Measurements from ENCODE around the gene NMBR.
A peak's percentile ranks its signal among the peaks of the same experiment; 100 is the strongest.
"Not testable (repeated sequence)": the region's sequence is repeated elsewhere in the genome, so short reads cannot be mapped to it uniquely, and the experiment has no call there.

NMBR gene

DNA sequence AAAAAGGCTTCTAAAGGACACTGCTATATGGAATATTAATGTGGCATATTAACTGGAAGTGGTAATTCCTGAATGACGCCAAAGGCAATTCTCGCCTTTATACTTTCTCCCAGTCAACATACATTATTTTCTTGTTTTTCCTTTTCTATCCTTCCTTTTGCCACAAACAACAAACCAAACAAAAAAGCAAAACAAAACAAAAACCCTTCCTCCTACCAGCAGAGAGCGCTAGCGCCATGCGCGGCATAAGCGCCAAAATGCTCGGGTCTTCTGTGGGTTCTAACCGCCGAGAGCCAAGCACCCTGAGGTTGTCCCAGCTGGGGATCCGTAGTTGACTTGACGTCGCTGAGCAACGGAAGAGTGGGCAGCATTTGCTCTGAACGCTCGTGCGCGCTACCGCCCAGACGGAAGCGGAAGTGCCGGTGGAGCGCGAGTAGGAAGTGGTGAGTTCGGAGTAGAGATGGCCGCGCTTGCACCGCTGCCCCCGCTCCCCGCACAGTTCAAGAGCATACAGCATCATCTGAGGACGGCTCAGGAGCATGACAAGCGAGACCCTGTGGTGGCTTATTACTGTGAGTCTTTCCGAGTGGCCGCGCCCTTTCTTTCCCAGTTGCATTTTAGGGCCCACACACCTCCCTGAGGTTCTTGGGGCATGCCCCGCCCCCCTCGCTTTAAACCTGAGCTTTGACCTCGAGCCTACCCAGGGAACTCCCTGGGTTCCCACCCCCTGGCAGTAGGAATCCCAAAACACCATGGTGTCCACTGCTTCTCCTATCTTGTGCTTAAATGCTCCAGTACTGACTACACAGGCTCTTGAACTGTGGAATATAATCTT is at the start of gene NMBR, which contains the start of gene VTA1:
TSS of gene NMBR (minus strand) at position 295 of the 835 bp plus-strand sequence. CDS start 58,464 bp downstream, outside the sequence.
TSS of gene VTA1 (plus strand) at position 436 of the 835 bp plus-strand sequence. CDS start at position 461, 25 bp downstream.
- Mint-ChIP-seq H3K4me1 (ENCODE audit: low read depth) (peaks cover 26% of the 10 kb centered on the region), H3K36me3 (ENCODE audit: low read depth) (peaks cover 10% of the 10 kb centered on the region), H3K27ac (peak within 1 kb of the TSS; percentile 87), H3K4me3 (peak within 1 kb of the TSS; percentile 97), H3K9me3 (no peaks in the 10 kb centered on the region), H3K27me3 (ENCODE audit: low read depth) (no peaks in the 10 kb centered on the region)
- peak; percentile 97 for DNase-seq (ENCODE audit: low spot score)

DNA sequence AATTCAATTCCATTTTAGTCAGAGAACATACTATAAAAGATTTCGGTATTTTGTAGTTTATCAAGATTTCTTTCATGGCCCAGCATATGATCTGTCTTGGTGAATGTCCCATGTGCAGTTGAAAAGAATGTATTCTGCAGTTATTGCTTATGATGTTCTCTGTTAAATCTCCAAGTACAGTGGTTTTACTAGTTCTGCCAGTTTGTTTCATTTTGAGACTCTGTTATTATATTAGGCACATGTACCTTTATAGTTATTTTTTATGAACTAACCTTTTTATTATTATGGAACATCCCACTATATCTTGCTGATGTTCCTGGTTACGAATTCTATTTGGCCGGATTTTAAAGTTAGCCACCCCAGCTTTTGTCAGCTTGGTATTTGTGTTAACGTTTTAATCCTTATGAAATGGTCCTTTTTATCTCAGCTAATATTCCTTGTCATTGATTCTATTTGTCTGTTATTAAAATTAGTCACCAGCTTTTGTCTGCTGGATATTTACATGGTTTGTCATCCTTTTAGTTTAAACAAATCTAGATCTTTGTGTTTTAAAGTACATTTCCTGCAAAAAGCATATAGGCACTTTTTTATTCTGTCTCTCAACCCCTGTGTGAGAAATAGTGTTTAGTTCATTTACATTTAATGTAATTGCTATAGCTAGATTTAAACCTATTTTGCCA is 49.1 kb upstream of the NMBR start:
- Mint-ChIP-seq H3K27ac (no peak overlapping the region), H3K27me3 (ENCODE audit: low read depth) (no peaks in the 10 kb centered on the region), H3K4me1 (ENCODE audit: low read depth) (peaks cover 10% of the 10 kb centered on the region), H3K36me3 (ENCODE audit: low read depth) (peaks cover 19% of the 10 kb centered on the region), H3K9me3 (no peaks in the 10 kb centered on the region), H3K4me3 (no peak overlapping the region)
- no peak for DNase-seq (ENCODE audit: low spot score)

DNA sequence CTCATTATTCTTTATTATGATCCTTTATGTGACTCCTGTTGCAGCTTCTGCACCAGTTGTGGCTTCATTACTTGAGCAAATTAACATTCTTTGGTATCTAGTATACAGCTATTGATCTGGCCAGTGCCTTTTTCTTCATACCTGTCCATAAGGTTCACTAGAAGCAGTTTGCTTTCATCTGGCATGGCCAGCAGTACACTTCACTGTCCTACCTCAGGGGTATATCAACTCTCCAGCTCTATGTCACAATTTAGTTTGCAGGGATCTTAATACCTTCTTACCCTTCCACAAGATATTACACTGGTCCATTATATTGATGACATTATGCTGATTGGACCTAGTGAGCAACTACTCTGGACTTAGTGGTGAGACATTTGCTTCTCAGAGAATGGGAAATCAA is 46.7 kb upstream of the NMBR start:
- peaks cover 10% of the 10 kb centered on the region for H3K4me1 Mint-ChIP-seq (ENCODE audit: low read depth)
- no peaks in the 10 kb centered on the region for H3K9me3 Mint-ChIP-seq
- no peaks in the 10 kb centered on the region for H3K27me3 Mint-ChIP-seq (ENCODE audit: low read depth)
- no peak for DNase-seq (ENCODE audit: low spot score)
- H3K36me3 Mint-ChIP-seq (ENCODE audit: low read depth): peaks cover 17% of the 10 kb centered on the region
- no peak overlapping the region for H3K4me3 Mint-ChIP-seq
- H3K27ac Mint-ChIP-seq: no peak overlapping the region

- Mint-ChIP-seq H3K4me3 (no peak overlapping the region), H3K27me3 (ENCODE audit: low read depth) (no peaks in the 10 kb centered on the region), H3K36me3 (ENCODE audit: low read depth) (peaks cover 14% of the 10 kb centered on the region), H3K4me1 (ENCODE audit: low read depth) (peaks cover 10% of the 10 kb centered on the region), H3K9me3 (no peaks in the 10 kb centered on the region), H3K27ac (no peak overlapping the region)
- DNase-seq (ENCODE audit: low spot score): no peak
Observed at GRCh38 chr6:142192343-142192742, 45.4 kb upstream of the NMBR start.

GRCh38 chr6:142189057-142189456 is 42.1 kb upstream of the NMBR start:
- Mint-ChIP-seq H3K4me3 (no peak overlapping the region), H3K36me3 (ENCODE audit: low read depth) (peaks cover 10% of the 10 kb centered on the region), H3K27ac (no peak overlapping the region), H3K9me3 (no peaks in the 10 kb centered on the region), H3K4me1 (ENCODE audit: low read depth) (peaks cover 3% of the 10 kb centered on the region), H3K27me3 (ENCODE audit: low read depth) (no peaks in the 10 kb centered on the region)
- DNase-seq (ENCODE audit: low spot score): no peak

DNA sequence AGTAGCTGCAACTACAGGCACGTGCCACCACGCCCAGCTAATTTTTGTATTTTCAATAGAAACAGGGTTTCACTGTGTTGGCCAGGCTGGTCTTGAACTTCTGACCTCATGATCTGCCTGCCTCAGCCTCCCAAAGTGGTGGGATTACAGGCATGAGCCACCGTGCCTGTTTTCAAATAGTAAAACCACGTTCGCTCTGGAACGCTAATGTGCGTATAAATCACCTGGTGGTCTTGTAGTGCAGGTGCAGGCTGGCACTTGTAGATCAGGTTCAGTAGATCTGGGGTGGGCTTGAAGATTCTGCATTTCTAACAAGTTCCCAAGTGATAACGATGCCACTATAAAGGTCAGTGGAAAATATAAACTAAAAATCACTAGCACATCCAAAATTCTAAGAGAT is 41.4 kb upstream of the NMBR start:
- not testable (repeated sequence) for DNase-seq (ENCODE audit: low spot score); H3K4me3 Mint-ChIP-seq; H3K36me3 Mint-ChIP-seq (ENCODE audit: low read depth); H3K27me3 Mint-ChIP-seq (ENCODE audit: low read depth); H3K4me1 Mint-ChIP-seq (ENCODE audit: low read depth); H3K9me3 Mint-ChIP-seq; H3K27ac Mint-ChIP-seq

- no peaks in the 10 kb centered on the region for H3K9me3 Mint-ChIP-seq
- H3K36me3 Mint-ChIP-seq (ENCODE audit: low read depth): peaks cover 10% of the 10 kb centered on the region
- H3K27me3 Mint-ChIP-seq (ENCODE audit: low read depth): no peaks in the 10 kb centered on the region
- no peak for DNase-seq (ENCODE audit: low spot score)
- peaks cover 7% of the 10 kb centered on the region for H3K4me1 Mint-ChIP-seq (ENCODE audit: low read depth)
- H3K27ac Mint-ChIP-seq: no peak overlapping the region
- no peak overlapping the region for H3K4me3 Mint-ChIP-seq
Observed at GRCh38 chr6:142187209-142187608, 40.3 kb upstream of the NMBR start.

GRCh38 chr6:142185641-142186040 is 38.7 kb upstream of the NMBR start:
- H3K9me3 Mint-ChIP-seq: no peaks in the 10 kb centered on the region
- H3K36me3 Mint-ChIP-seq (ENCODE audit: low read depth): peaks cover 11% of the 10 kb centered on the region
- no peak overlapping the region for H3K27ac Mint-ChIP-seq
- no peaks in the 10 kb centered on the region for H3K27me3 Mint-ChIP-seq (ENCODE audit: low read depth)
- no peak overlapping the region for H3K4me3 Mint-ChIP-seq
- DNase-seq (ENCODE audit: low spot score): no peak
- peaks cover 7% of the 10 kb centered on the region for H3K4me1 Mint-ChIP-seq (ENCODE audit: low read depth)

DNA sequence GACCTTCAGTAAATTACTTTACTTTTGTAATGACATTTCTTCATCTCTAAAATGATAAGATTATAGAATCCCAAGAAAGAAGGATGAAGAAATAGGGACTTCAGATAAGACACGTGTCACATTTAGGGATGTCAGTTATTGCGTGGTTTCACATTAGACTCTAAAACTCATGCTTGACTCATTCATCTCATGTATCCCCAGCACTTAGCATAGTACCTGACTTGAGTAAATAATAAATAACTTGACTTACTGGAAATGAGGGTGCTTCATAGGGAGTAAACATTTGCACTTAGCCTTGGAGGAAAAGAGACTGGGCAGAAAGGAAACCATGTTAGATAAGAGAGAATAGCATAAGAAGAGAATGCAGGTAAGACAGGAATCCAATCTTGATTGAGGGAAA is 37.4 kb upstream of the NMBR start:
- H3K4me3 Mint-ChIP-seq: no peak overlapping the region
- H3K9me3 Mint-ChIP-seq: no peaks in the 10 kb centered on the region
- peaks cover 10% of the 10 kb centered on the region for H3K36me3 Mint-ChIP-seq (ENCODE audit: low read depth)
- DNase-seq (ENCODE audit: low spot score): no peak
- peaks cover 7% of the 10 kb centered on the region for H3K4me1 Mint-ChIP-seq (ENCODE audit: low read depth)
- no peaks in the 10 kb centered on the region for H3K27me3 Mint-ChIP-seq (ENCODE audit: low read depth)
- no peak overlapping the region for H3K27ac Mint-ChIP-seq

GRCh38 chr6:142183351-142183750 is 36.4 kb upstream of the NMBR start:
- H3K27ac Mint-ChIP-seq: no peak overlapping the region
- no peaks in the 10 kb centered on the region for H3K9me3 Mint-ChIP-seq
- H3K36me3 Mint-ChIP-seq (ENCODE audit: low read depth): peaks cover 9% of the 10 kb centered on the region
- no peaks in the 10 kb centered on the region for H3K27me3 Mint-ChIP-seq (ENCODE audit: low read depth)
- H3K4me1 Mint-ChIP-seq (ENCODE audit: low read depth): peaks cover 7% of the 10 kb centered on the region
- no peak for DNase-seq (ENCODE audit: low spot score)
- no peak overlapping the region for H3K4me3 Mint-ChIP-seq

GRCh38 chr6:142182004-142182403 is 35.1 kb upstream of the NMBR start:
- Mint-ChIP-seq H3K4me3 (no peak overlapping the region), H3K27me3 (ENCODE audit: low read depth) (no peaks in the 10 kb centered on the region), H3K36me3 (ENCODE audit: low read depth) (peaks cover 22% of the 10 kb centered on the region), H3K9me3 (peaks cover 11% of the 10 kb centered on the region), H3K27ac (no peak overlapping the region), H3K4me1 (ENCODE audit: low read depth) (peaks cover 7% of the 10 kb centered on the region)
- DNase-seq (ENCODE audit: low spot score): no peak

GRCh38 chr6:142178129-142178528 is 31.2 kb upstream of the NMBR start:
- no peak for DNase-seq (ENCODE audit: low spot score)
- H3K36me3 Mint-ChIP-seq (ENCODE audit: low read depth): peaks cover 49% of the 10 kb centered on the region
- H3K27me3 Mint-ChIP-seq (ENCODE audit: low read depth): no peaks in the 10 kb centered on the region
- peaks cover 11% of the 10 kb centered on the region for H3K9me3 Mint-ChIP-seq
- no peak overlapping the region for H3K27ac Mint-ChIP-seq
- no peak overlapping the region for H3K4me3 Mint-ChIP-seq
- peaks cover 2% of the 10 kb centered on the region for H3K4me1 Mint-ChIP-seq (ENCODE audit: low read depth)

GRCh38 chr6:142174703-142175102 is 27.8 kb upstream of the NMBR start:
- no peaks in the 10 kb centered on the region for H3K27me3 Mint-ChIP-seq (ENCODE audit: low read depth)
- peaks cover 56% of the 10 kb centered on the region for H3K36me3 Mint-ChIP-seq (ENCODE audit: low read depth)
- H3K4me1 Mint-ChIP-seq (ENCODE audit: low read depth): no peaks in the 10 kb centered on the region
- no peak for DNase-seq (ENCODE audit: low spot score)
- peaks cover 11% of the 10 kb centered on the region for H3K9me3 Mint-ChIP-seq
- H3K27ac Mint-ChIP-seq: no peak overlapping the region
- H3K4me3 Mint-ChIP-seq: no peak overlapping the region

DNA sequence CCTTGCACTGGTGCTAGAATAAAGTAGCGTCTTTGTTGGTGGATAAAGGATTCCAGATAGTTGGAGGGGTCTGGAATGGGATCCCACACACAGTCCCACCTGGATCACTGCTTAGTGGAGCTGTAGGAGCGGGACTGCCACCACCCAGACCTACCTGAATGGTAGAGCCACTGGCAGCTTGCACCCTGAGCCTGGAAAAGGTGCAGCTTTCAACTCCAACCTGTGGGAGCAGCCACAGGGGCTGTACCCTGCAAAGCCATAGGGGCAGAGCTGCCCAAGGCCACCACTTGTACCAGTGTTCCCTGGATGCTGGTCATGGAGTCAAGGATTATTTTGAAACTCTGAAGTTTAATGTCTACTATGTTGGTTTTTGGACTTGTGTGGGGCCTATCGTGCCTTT is 27.1 kb upstream of the NMBR start:
- no peak overlapping the region for H3K27ac Mint-ChIP-seq
- H3K4me3 Mint-ChIP-seq: no peak overlapping the region
- no peaks in the 10 kb centered on the region for H3K27me3 Mint-ChIP-seq (ENCODE audit: low read depth)
- DNase-seq (ENCODE audit: low spot score): no peak
- H3K4me1 Mint-ChIP-seq (ENCODE audit: low read depth): no peaks in the 10 kb centered on the region
- H3K36me3 Mint-ChIP-seq (ENCODE audit: low read depth): peaks cover 56% of the 10 kb centered on the region
- peaks cover 11% of the 10 kb centered on the region for H3K9me3 Mint-ChIP-seq

All from T-helper 2 cell treated with Interferon-gamma antibody and Interleukin-4, amounts not matched to agents 5 μg/mL and 100 μg/mL, for 36 hours (primary cell).